H1 (cell line): ENCODE results near the gene MED29. TPM values are rescaled to one million over a fixed set of nuclear protein-coding genes. Genes with fewer than 3 reads are reported as not detected.

Experiments
- CTCF ChIA-PET: fragments of 300-600 bp; sonication (Branson Sonifier 250); formaldehyde crosslinking; loops from one replicate; lab custom pipeline; 2021; ENCODE audit not compliant: partially characterized antibody; lab: Charles Lee
- POLR2A ChIA-PET: fragments of 300-600 bp; sonication (Branson Sonifier 250); formaldehyde crosslinking; loops from one replicate; lab custom pipeline; 2021; ENCODE audit warnings: inconsistent platforms; ENCODE audit not compliant: partially characterized antibody; lab: Charles Lee
- DNase-seq, 2 experiments: peaks; one replicate each; pipeline versions ENCODE4 v3.0.0 to v3.0.0-alpha.2; 2010 to 2022; ENCODE audit warnings: low spot score in 2 of 2, low read depth in 1 of 2, mixed read lengths in 1 of 2
- FAIRE-seq: peaks from 2 replicates; lab custom pipeline; 2011; peaks lifted over from hg19 to GRCh38; lab: Jason Lieb, UNC
- H2AFZ ChIP-seq: 2 replicates; pipeline ENCODE4 v1.8.1; 2012; ENCODE audit warnings: low read length, inconsistent platforms
- H2AK5ac ChIP-seq: 2 replicates; pipeline ENCODE4 v1.6.1; 2013; ENCODE audit warnings: low read depth, low read length
- H2BK120ac ChIP-seq: replicated peaks from 2 replicates; pipeline ENCODE3; 2013; ENCODE audit warnings: low read depth, low read length, inconsistent platforms
- H2BK12ac ChIP-seq: 2 replicates; pipeline ENCODE4 v1.6.1; 2013; ENCODE audit warnings: low read depth, low read length
- H2BK15ac ChIP-seq: 2 replicates; pipeline ENCODE4 v1.6.1; 2013; ENCODE audit warnings: low read length
- H2BK20ac ChIP-seq: 2 replicates; pipeline ENCODE4 v1.6.1; 2013; ENCODE audit warnings: low read length
- H2BK5ac ChIP-seq: 2 replicates; pipeline ENCODE4 v1.6.1; 2013; ENCODE audit warnings: low read depth, low read length
- H3K14ac ChIP-seq: 2 replicates; pipeline ENCODE4 v1.6.1; 2013; ENCODE audit warnings: inconsistent platforms; ENCODE audit not compliant: insufficient read length
- H3K18ac ChIP-seq: 2 replicates; pipeline ENCODE4 v1.6.1; 2013; ENCODE audit warnings: low read length; ENCODE audit errors: extremely low read depth
- H3K23ac ChIP-seq: 2 replicates; pipeline ENCODE4 v1.6.1; 2013; ENCODE audit warnings: inconsistent platforms; ENCODE audit not compliant: insufficient read length
- H3K23me2 ChIP-seq: 2 replicates; pipeline ENCODE4 v1.6.1; 2013; ENCODE audit warnings: low read depth, low read length
- H3K27ac ChIP-seq: 2 replicates; pipeline ENCODE4 v1.6.1; 2011; ENCODE audit warnings: low read depth, low read length, inconsistent platforms
- H3K27me3 ChIP-seq, 4 experiments: replicated peaks in 1 of 4; 1 replicate in 1 of 4; 2 replicates in 3 of 4; pipeline versions ENCODE4 v1.6.1 to v1.8.1; 2011 to 2013; ENCODE audit warnings: low read length in 3 of 4, mild to moderate bottlenecking in 3 of 4, inconsistent platforms in 2 of 4, mixed read lengths in 2 of 4, moderate library complexity in 1 of 4; ENCODE audit not compliant: control insufficient read depth in 3 of 4, insufficient read depth in 3 of 4; ENCODE audit errors: extremely low read depth in 1 of 4
- H3K36me3 ChIP-seq, 4 experiments: 2 replicates each; pipeline versions ENCODE4 v1.6.1 to v1.8.1; 2011 to 2013; ENCODE audit warnings: mild to moderate bottlenecking in 4 of 4, low read length in 3 of 4, moderate library complexity in 2 of 4, control low read depth in 1 of 4, inconsistent platforms in 1 of 4; ENCODE audit not compliant: insufficient read depth in 4 of 4, control insufficient read depth in 2 of 4
- H3K4ac ChIP-seq: replicated peaks from 2 replicates; pipeline ENCODE3; 2013; ENCODE audit warnings: low read length, low read depth, mixed read lengths, inconsistent platforms; ENCODE audit not compliant: insufficient read length
- H3K4me1 ChIP-seq, 4 experiments: replicated peaks in 1 of 4; 1 replicate in 1 of 4; 2 replicates in 3 of 4; pipeline versions ENCODE4 v1.6.1 to v1.8.1; 2011 to 2013; ENCODE audit warnings: low read length in 3 of 4, inconsistent platforms in 2 of 4, mixed read lengths in 1 of 4; ENCODE audit not compliant: insufficient read depth in 4 of 4, control insufficient read depth in 3 of 4
- H3K4me2 ChIP-seq, 2 experiments: 2 replicates each; pipeline versions ENCODE4 v1.6.1 to v1.8.1; 2011 to 2013; ENCODE audit warnings: low read depth in 2 of 2, low read length in 2 of 2, control low read depth in 1 of 2, inconsistent platforms in 1 of 2, mild to moderate bottlenecking in 1 of 2; ENCODE audit not compliant: insufficient read depth in 1 of 2
- H3K4me3 ChIP-seq, 4 experiments: fragments of 200-600, 300-600 bp in 1 of 4; sonication (generic), shearing (Covaris generic), sonication (Bioruptor Twin) in 1 of 4; 2 replicates each; pipeline versions ENCODE4 v1.5.1 to v1.8.1; 2011 to 2016; ENCODE audit warnings: low read length in 4 of 4, low read depth in 3 of 4, control low read depth in 2 of 4, inconsistent platforms in 2 of 4, mild to moderate bottlenecking in 2 of 4, mixed read lengths in 1 of 4, moderate library complexity in 1 of 4; ENCODE audit not compliant: insufficient read depth in 2 of 4; ENCODE audit errors: extremely low read depth in 1 of 4
- H3K56ac ChIP-seq: replicated peaks from 2 replicates; pipeline ENCODE3; 2013; ENCODE audit warnings: low read depth, mild to moderate bottlenecking, mixed read lengths, low read length, inconsistent platforms; ENCODE audit not compliant: insufficient read length
- H3K79me1 ChIP-seq: 2 replicates; pipeline ENCODE4 v1.6.1; 2013; ENCODE audit warnings: low read depth, low read length, control low read depth
- H3K79me2 ChIP-seq, 2 experiments: 2 replicates each; pipeline versions ENCODE4 v1.6.1 to v1.8.1; 2012 to 2013; ENCODE audit warnings: low read length in 2 of 2, mild to moderate bottlenecking in 2 of 2, inconsistent platforms in 1 of 2; ENCODE audit not compliant: insufficient read depth in 2 of 2, control insufficient read depth in 1 of 2
- H3K9ac ChIP-seq, 4 experiments: replicated peaks in 1 of 4; 1 replicate in 1 of 4; 2 replicates in 3 of 4; pipeline versions ENCODE4 v1.6.1 to v1.8.1; 2011 to 2013; ENCODE audit warnings: low read depth in 3 of 4, low read length in 3 of 4, control low read depth in 2 of 4, mild to moderate bottlenecking in 2 of 4, moderate library complexity in 2 of 4, inconsistent platforms in 1 of 4; ENCODE audit errors: extremely low read depth in 1 of 4
- H3K9me3 ChIP-seq, 2 experiments: 2 replicates each; pipeline versions ENCODE4 v1.6.1 to v1.8.1; 2012 to 2013; ENCODE audit warnings: mild to moderate bottlenecking in 2 of 2, moderate library complexity in 2 of 2, control low read depth in 1 of 2, inconsistent platforms in 1 of 2, low read depth in 1 of 2, low read length in 1 of 2, mixed read lengths in 1 of 2; ENCODE audit not compliant: insufficient read depth in 2 of 2
- H4K20me1 ChIP-seq, 2 experiments: replicated peaks in 1 of 2; 2 replicates each; pipeline versions ENCODE3 to v1.8.1; 2011 to 2013; ENCODE audit warnings: inconsistent platforms in 2 of 2, low read length in 2 of 2, mild to moderate bottlenecking in 1 of 2; ENCODE audit not compliant: insufficient read depth in 2 of 2, control insufficient read depth in 1 of 2
- H4K5ac ChIP-seq: 2 replicates; pipeline ENCODE4 v1.6.1; 2013; ENCODE audit warnings: low read length, low read depth, mixed read lengths, inconsistent platforms; ENCODE audit not compliant: insufficient read length
- H4K8ac ChIP-seq: 2 replicates; pipeline ENCODE4 v1.8.0; 2013; ENCODE audit warnings: mild to moderate bottlenecking, moderate library complexity, low read length, inconsistent platforms; ENCODE audit not compliant: insufficient read depth; ENCODE audit errors: extremely low read depth
- H4K91ac ChIP-seq: replicated peaks from 2 replicates; pipeline ENCODE3; 2013; ENCODE audit warnings: low read length, mixed read lengths, inconsistent platforms; ENCODE audit not compliant: insufficient read length
- CTBP2 ChIP-seq: IDR thresholded peaks from 2 replicates; pipeline ENCODE4 v1.7.0; 2011; ENCODE audit warnings: borderline replicate concordance, mild to moderate bottlenecking, moderate library complexity, mixed read lengths, low read length; ENCODE audit not compliant: insufficient read depth, insufficient read length
- SP1 ChIP-seq: IDR thresholded peaks from 2 replicates; pipeline ENCODE4 v1.6.1; 2011; ENCODE audit warnings: low read depth, low read length
- WGBS, 2 experiments: shearing (Covaris generic) in 1 of 2; methylation state at CpG; one replicate each; pipeline versions ENCODE4 v1.1.6 to v1.1.7; 2013 to 2015; ENCODE audit warnings: low lambda C conversion rate in 2 of 2, mixed read lengths in 2 of 2, inconsistent platforms in 1 of 2, low coverage in 1 of 2, missing lambda C conversion rate in 1 of 2; ENCODE audit not compliant: insufficient replicate concordance in 2 of 2, insufficient coverage in 1 of 2, insufficient read length in 1 of 2; ENCODE audit errors: extremely low coverage in 1 of 2, missing lambda C conversion rate in 1 of 2; 5-methylcytosine and 5-hydroxymethylcytosine counted together
- polyA plus RNA-seq, 7 experiments: library from polyadenylated mRNA; depleted of rRNA in 3 of 7; stranded (reverse) in 5 of 7; unstranded in 2 of 7; fragments of >200 nt in 5 of 7; fragments of 200-250 nt in 2 of 7; gene quantifications; 1 replicate in 5 of 7; 2 replicates in 1 of 7; 4 replicates in 1 of 7; pipeline versions ENCODE4 v1.2.1 to v1.2.3, GENCODE V29; 2011 to 2013; ENCODE audit warnings: missing spikeins in 2 of 7, mixed read lengths in 2 of 7
- total RNA-seq: library from RNA; stranded (reverse); fragmentation: NEBNext Ultra II Directional; extraction: Animal tissue kit (Norgen Biotek cat#: 25700); gene quantifications from 2 replicates; pipeline ENCODE4 v1.2.1, GENCODE V29; 2021

The MED29 gene
- total and polyA plus RNA-seq, 2 of the 8 experiments (the other 6 are each of a cell fraction or from before 2014, with no cell fraction given), result 31.1 to 52.5 TPM

DNA sequence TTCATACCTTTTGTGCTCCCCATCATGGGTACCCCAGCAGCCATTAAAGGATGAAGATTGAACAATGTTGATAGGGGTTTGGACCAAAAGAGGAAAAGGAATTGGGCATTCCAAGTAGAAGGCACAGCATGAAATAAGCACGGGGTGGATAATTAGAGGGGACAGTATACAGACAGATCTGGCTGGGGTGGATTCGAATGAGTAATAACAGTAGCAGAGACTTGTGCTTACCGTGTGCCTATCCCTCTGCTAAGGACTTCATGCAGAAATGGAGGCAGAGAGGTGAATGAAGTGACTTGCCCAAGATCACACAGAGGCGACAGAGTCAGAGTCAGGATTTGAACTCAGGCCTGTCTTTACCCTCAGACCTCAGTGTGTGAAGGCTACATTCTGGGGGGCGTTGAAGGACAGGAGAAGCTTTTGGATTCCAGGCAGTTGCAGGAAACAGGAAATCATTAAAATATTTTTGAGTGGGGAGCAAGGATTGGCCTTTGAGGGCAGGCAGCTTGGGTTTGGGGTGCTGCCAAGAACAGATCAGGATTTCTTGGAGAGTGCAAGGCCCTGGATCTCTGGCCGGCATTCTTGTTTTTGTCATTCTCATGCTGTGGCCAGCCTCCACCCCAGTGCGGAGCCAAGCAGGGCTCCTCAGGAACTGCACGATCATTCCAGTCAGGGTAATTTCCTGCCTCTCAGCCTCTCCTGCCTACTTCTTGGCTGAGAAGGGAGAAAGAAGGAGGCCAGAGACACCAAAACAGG is 19.0 kb upstream of the MED29 start:
- DNase-seq (no peak), FAIRE-seq (no peak)
- ChIA-PET CTCF (interaction anchor here (0.9 to 1.4 kb wide), 2 partner anchors 11 to 439 kb away, joined by 3 read pairs; no protein-coding TSS in a partner anchor), POLR2A (interaction anchor here (1.2 to 2.5 kb wide), 3 partner anchors 8 to 19 kb away, joined by 3 to 10 read pairs (median 5); partner anchors contain the start of genes MED29 and PAF1)
- H3K14ac ChIP-seq, result no peak overlapping the region
- no peak overlapping the region for H2BK120ac ChIP-seq
- no peaks in the 10 kb centered on the region for H3K4me1 ChIP-seq
- no peak overlapping the region for H3K4ac ChIP-seq
- H3K36me3 ChIP-seq, result peaks cover 21 to 66% (median 52%) of the 10 kb centered on the region in 4 experiments
- no peak overlapping the region for H2AK5ac ChIP-seq
- no peaks in the 10 kb centered on the region for H3K79me2 ChIP-seq
- H3K27me3 ChIP-seq, result no peaks in the 10 kb centered on the region
- H2BK12ac ChIP-seq, result no peak overlapping the region
- H3K9me3 ChIP-seq, result no peaks in the 10 kb centered on the region
- no peak overlapping the region for H3K56ac ChIP-seq
- no peak overlapping the region for H2AFZ ChIP-seq
- no peaks in the 10 kb centered on the region; the same call in 1 of the 2 replicates for H3K23me2 ChIP-seq
- no peak overlapping the region for H3K18ac ChIP-seq
- TF ChIP-seq CTBP2, result no peak
- TF ChIP-seq SP1, result no peak
- TF ChIP-seq, all 59 proteins: peak for 0
- H3K4me2 ChIP-seq, result no peak overlapping the region
- H3K9ac ChIP-seq, result no peak overlapping the region
- H2BK15ac ChIP-seq, result no peak overlapping the region
- H3K79me1 ChIP-seq, result peaks cover 2% of the 10 kb centered on the region; the same call in 1 of the 2 replicates
- H4K5ac ChIP-seq, result no peak overlapping the region
- no peak overlapping the region for H3K4me3 ChIP-seq
- no peak overlapping the region for H3K27ac ChIP-seq
- H3K23ac ChIP-seq, result no peak overlapping the region
- no peak overlapping the region for H4K91ac ChIP-seq
- H4K20me1 ChIP-seq, result peaks cover 14 to 15% of the 10 kb centered on the region in 2 experiments
- no peak overlapping the region for H4K8ac ChIP-seq
- no peak overlapping the region for H2BK5ac ChIP-seq
- WGBS, 2 experiments, result 77% methylated on average over 8 of the region's 8 CpGs; no CpG with 5 or more reads in 1 of the 2 experiments
- no peak overlapping the region for H2BK20ac ChIP-seq
